Measurements from ENCODE around the gene KCNMA1.

The KCNMA1 gene

GRCh38 chr10:77560471-77560870 is 77.1 kb downstream of the KCNMA1 start:
- Histone ChIP-seq H3K9me2 (replicated peaks; ENCODE audit: insufficient read depth, low read length) (no peaks in the 10 kb centered on the region), H3K27ac (ENCODE audit: low read depth, low read length) (no peak overlapping the region), H3K36me3 (ENCODE audit: low read length) (no peaks in the 10 kb centered on the region), H3K79me2 (ENCODE audit: insufficient read depth, low read length) (no peaks in the 10 kb centered on the region), H3K4me2 (ENCODE audit: low read depth, low read length, poor library complexity, severe bottlenecking) (no peak overlapping the region), H3K4me3 (ENCODE audit: insufficient read depth, low read length, poor library complexity, severe bottlenecking) (no peak overlapping the region), H2AFZ (ENCODE audit: low read depth, low read length, severe bottlenecking) (no peak overlapping the region), H3F3A (ENCODE audit: insufficient read depth) (no peaks in the 10 kb centered on the region), H3K27me3 (ENCODE audit: low read length) (no peaks in the 10 kb centered on the region), H3K9me3 (ENCODE audit: insufficient read depth, low read length) (no peaks in the 10 kb centered on the region), H3K9ac (ENCODE audit: low read length) (no peak overlapping the region), H4K20me1 (ENCODE audit: low read depth, low read length) (no peaks in the 10 kb centered on the region)
- TF ChIP-seq, protein P1, sequence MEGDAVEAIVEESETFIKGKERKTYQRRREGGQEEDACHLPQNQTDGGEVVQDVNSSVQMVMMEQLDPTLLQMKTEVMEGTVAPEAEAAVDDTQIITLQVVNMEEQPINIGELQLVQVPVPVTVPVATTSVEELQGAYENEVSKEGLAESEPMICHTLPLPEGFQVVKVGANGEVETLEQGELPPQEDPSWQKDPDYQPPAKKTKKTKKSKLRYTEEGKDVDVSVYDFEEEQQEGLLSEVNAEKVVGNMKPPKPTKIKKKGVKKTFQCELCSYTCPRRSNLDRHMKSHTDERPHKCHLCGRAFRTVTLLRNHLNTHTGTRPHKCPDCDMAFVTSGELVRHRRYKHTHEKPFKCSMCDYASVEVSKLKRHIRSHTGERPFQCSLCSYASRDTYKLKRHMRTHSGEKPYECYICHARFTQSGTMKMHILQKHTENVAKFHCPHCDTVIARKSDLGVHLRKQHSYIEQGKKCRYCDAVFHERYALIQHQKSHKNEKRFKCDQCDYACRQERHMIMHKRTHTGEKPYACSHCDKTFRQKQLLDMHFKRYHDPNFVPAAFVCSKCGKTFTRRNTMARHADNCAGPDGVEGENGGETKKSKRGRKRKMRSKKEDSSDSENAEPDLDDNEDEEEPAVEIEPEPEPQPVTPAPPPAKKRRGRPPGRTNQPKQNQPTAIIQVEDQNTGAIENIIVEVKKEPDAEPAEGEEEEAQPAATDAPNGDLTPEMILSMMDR (IDR thresholded peaks at IDR 0.05; ENCODE audit: insufficient read depth, low read length, poor library complexity, severe bottlenecking) = no peak
- TF ChIP-seq EZH2phosphoT487 (conservative IDR thresholded peaks at IDR 0.05; ENCODE audit: low read length) = no peak

DNA sequence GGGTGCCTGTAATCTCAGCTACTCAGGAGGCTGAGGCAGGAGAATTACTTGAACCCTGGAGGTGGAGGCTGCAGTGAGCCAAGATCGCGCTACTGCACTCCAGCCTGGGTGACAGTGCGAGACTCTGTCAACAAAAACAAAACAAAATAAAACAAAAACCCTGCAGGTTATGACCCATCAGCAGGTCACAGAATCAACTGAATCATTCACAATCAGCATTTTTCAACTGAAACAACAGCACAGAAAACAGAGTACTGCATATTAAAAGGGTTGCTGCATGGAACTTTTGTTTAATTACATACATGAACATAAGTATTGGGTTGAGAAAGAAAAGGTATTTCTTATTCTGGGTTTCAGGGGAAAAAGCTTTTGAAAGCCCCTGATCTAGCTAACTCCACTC is 77.6 kb downstream of the KCNMA1 start:
- no peaks in the 10 kb centered on the region for H4K20me1 ChIP-seq (ENCODE audit: low read depth, low read length)
- no peak overlapping the region for H2AFZ ChIP-seq (ENCODE audit: low read depth, low read length, severe bottlenecking)
- H3K27me3 ChIP-seq (ENCODE audit: low read length) = no peaks in the 10 kb centered on the region
- H3K9ac ChIP-seq (ENCODE audit: low read length) = no peak overlapping the region
- no peak overlapping the region for H3K4me3 ChIP-seq (ENCODE audit: insufficient read depth, low read length, poor library complexity, severe bottlenecking)
- H3F3A ChIP-seq (ENCODE audit: insufficient read depth) = no peaks in the 10 kb centered on the region
- H3K36me3 ChIP-seq (ENCODE audit: low read length) = no peaks in the 10 kb centered on the region
- H3K9me3 ChIP-seq (ENCODE audit: insufficient read depth, low read length) = no peaks in the 10 kb centered on the region
- no peaks in the 10 kb centered on the region for H3K9me2 ChIP-seq (replicated peaks; ENCODE audit: insufficient read depth, low read length)
- H3K79me2 ChIP-seq (ENCODE audit: insufficient read depth, low read length) = no peaks in the 10 kb centered on the region
- TF ChIP-seq, protein P1 (IDR thresholded peaks at IDR 0.05; ENCODE audit: insufficient read depth, low read length, poor library complexity, severe bottlenecking) = no peak
- no peak for TF ChIP-seq EZH2phosphoT487 (conservative IDR thresholded peaks at IDR 0.05; ENCODE audit: low read length)
- H3K4me2 ChIP-seq (ENCODE audit: low read depth, low read length, poor library complexity, severe bottlenecking) = no peak overlapping the region
- H3K27ac ChIP-seq (ENCODE audit: low read depth, low read length) = no peak overlapping the region

GRCh38 chr10:77556990-77557601 is 80.5 kb downstream of the KCNMA1 start:
- Histone ChIP-seq H3K4me3 (ENCODE audit: insufficient read depth, low read length, poor library complexity, severe bottlenecking) (no peak overlapping the region), H3K9me2 (replicated peaks; ENCODE audit: insufficient read depth, low read length) (no peaks in the 10 kb centered on the region), H3K4me2 (ENCODE audit: low read depth, low read length, poor library complexity, severe bottlenecking) (no peak overlapping the region), H3K27me3 (ENCODE audit: low read length) (no peaks in the 10 kb centered on the region), H2AFZ (ENCODE audit: low read depth, low read length, severe bottlenecking) (no peak overlapping the region), H3F3A (ENCODE audit: insufficient read depth) (no peaks in the 10 kb centered on the region), H3K36me3 (ENCODE audit: low read length) (no peaks in the 10 kb centered on the region), H3K9ac (ENCODE audit: low read length) (no peak overlapping the region), H3K79me2 (ENCODE audit: insufficient read depth, low read length) (no peaks in the 10 kb centered on the region), H3K9me3 (ENCODE audit: insufficient read depth, low read length) (no peaks in the 10 kb centered on the region), H3K27ac (ENCODE audit: low read depth, low read length) (no peak overlapping the region), H4K20me1 (ENCODE audit: low read depth, low read length) (no peaks in the 10 kb centered on the region)
- TF ChIP-seq, protein P1 (IDR thresholded peaks at IDR 0.05; ENCODE audit: insufficient read depth, low read length, poor library complexity, severe bottlenecking) = no peak
- no peak for TF ChIP-seq EZH2phosphoT487 (conservative IDR thresholded peaks at IDR 0.05; ENCODE audit: low read length)

Measured in SU-DHL-6 (cell line).